Esophagus muscularis mucosa (tissue), 4 donors: ENCODE data around the gene CFAP57. TPM values are rescaled to one million over a fixed set of nuclear protein-coding genes. Genes with fewer than 3 reads are reported as not detected.

Experiments
- DNase-seq: peaks from one replicate; pipeline ENCODE4 v3.0.0-alpha.2; 2017; ENCODE audit errors: extremely low spot score
- H3K27ac ChIP-seq, 4 donors: fragments of 200-600 bp; sonication (generic); replicated peaks in 1 of 4; 1 replicate in 3 of 4; 2 replicates in 1 of 4; pipeline ENCODE4 v1.5.1; 2016 to 2019; ENCODE audit warnings: mild to moderate bottlenecking in 1 of 4
- H3K27me3 ChIP-seq, 4 donors: fragments of 200-600 bp; sonication (generic); one replicate each; pipeline versions ENCODE4 v1.5.1 to v1.6.0; 2016 to 2019
- H3K36me3 ChIP-seq, 4 donors: fragments of 200-600 bp; sonication (generic); one replicate each; pipeline ENCODE4 v1.5.1; 2016 to 2019
- H3K4me1 ChIP-seq, 4 donors: fragments of 200-600 bp; sonication (generic); one replicate each; pipeline ENCODE4 v1.5.1; 2016 to 2019
- H3K4me3 ChIP-seq, 4 donors: fragments of 200-600 bp; sonication (generic); 1 replicate in 2 of 4; 2 replicates in 2 of 4; pipeline ENCODE4 v1.5.1; 2016 to 2019; ENCODE audit warnings: mild to moderate bottlenecking in 4 of 4, moderate library complexity in 1 of 4
- H3K9me3 ChIP-seq, 4 donors: fragments of 200-600 bp; sonication (generic); 1 replicate in 3 of 4; 2 replicates in 1 of 4; pipeline ENCODE4 v1.5.1; 2016 to 2019
- CTCF ChIP-seq, 3 experiments: fragments of 200-600 bp in 2 of 3; fragments of 450-650 bp in 1 of 3; sonication (generic) in 2 of 3; IDR thresholded peaks; one replicate each; pipeline ENCODE4 v1.5.1; 2017 to 2019; ENCODE audit warnings: antibody characterized with exemption in 3 of 3, mild to moderate bottlenecking in 2 of 3, moderate library complexity in 1 of 3
- EP300 ChIP-seq: sonication (generic); formaldehyde crosslinking; IDR thresholded peaks from one replicate; pipeline ENCODE4 v1.6.1; 2017; ENCODE audit warnings: antibody characterized with exemption
- POLR2A ChIP-seq: fragments of 450-650 bp; IDR thresholded peaks from one replicate; pipeline ENCODE4 v1.6.1; 2017; ENCODE audit warnings: antibody characterized with exemption, moderate library complexity, mild to moderate bottlenecking, low read depth
- POLR2AphosphoS5 ChIP-seq, 2 donors: sonication (generic); formaldehyde crosslinking; IDR thresholded peaks; one replicate each; pipeline ENCODE4 v1.6.1; 2017; ENCODE audit warnings: antibody characterized with exemption in 2 of 2
- WGBS: methylation state at CpG from one replicate; pipeline ENCODE4 v1.1.5; 2018; 5-methylcytosine and 5-hydroxymethylcytosine counted together
- intact Hi-C: fragments of 100-400 bp; cut with DNase I; formaldehyde crosslinking; loops from one replicate; pipeline ENCODE4 v1.15.1; 2023
- total RNA-seq, 4 donors: library from RNA; depleted of rRNA; stranded (reverse); fragments of >200 nt; gene quantifications; one replicate each; pipeline versions ENCODE4 v1.1.0 to v1.2.1, GENCODE V29; 2016

The CFAP57 gene
- total RNA-seq, 4 donors from 2014 or later = not detected

DNA sequence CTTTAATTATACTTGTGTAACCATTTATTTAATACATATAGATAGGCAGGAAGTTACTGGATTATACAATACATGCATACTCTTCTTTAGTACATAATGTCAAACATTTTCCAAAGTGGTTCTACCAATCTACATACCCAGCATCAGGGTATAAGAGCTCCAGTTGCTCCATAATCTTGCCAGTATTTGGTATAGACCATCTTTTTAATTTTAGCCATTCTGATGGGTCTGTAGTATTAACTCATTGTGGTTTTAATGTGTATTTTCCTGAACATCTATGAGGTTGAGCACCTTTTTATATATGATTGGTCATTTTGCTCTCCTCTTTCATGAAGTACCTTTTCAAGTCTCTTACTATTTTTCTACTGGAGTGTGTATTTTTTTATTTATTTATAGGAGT is 32.1 kb upstream of the CFAP57 start:
- Histone ChIP-seq H3K4me3 (no peak overlapping the region), H3K27ac (no peak overlapping the region), H3K27me3 (peaks cover 0 to 19% (median under 1%) of the 10 kb centered on the region in 4 donors), H3K4me1 (peaks cover 0 to 5% (median 0%) of the 10 kb centered on the region in 4 donors), H3K36me3 (no peaks in the 10 kb centered on the region), H3K9me3 (peaks cover 0 to 16% (median 9%) of the 10 kb centered on the region in 4 donors)
- TF ChIP-seq POLR2A (no peak), POLR2AphosphoS5 (IDR thresholded peaks at IDR 0.05) (no peak), CTCF (IDR thresholded peaks at IDR 0.05) (no peak), EP300 (no peak)
- DNase-seq = no peak
- intact Hi-C loops = no loop called here

DNA sequence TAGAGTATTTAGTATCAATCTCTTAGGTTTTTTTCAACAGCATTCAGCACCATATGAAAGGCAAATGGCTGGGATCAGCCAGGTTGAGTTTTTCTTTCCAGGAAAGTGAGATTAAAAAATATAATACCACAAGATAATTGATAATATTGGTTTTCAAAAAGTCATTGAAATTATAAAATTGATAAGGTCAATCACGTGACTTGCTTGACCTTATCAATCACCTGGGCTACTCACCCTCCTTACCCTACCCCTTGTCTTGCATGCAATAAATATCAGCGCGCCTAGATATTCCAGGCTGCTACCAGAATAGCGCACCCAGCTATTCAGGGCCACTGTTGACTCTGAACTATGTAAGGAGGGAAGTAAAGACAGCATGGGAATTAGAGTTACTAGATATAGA is 31.5 kb upstream of the CFAP57 start:
- no peak for DNase-seq
- Histone ChIP-seq H3K36me3 (no peaks in the 10 kb centered on the region), H3K4me3 (no peak overlapping the region), H3K9me3 (peaks cover 0 to 16% (median 9%) of the 10 kb centered on the region in 4 donors), H3K4me1 (peaks cover 0 to 5% (median 0%) of the 10 kb centered on the region in 4 donors), H3K27me3 (peaks cover 0 to 25% (median 4%) of the 10 kb centered on the region in 4 donors), H3K27ac (no peak overlapping the region)
- WGBS = 93% methylated on average over 4 of the region's 4 CpGs
- intact Hi-C loops = no loop called here
- TF ChIP-seq EP300 = no peak
- no peak for TF ChIP-seq CTCF (IDR thresholded peaks at IDR 0.05)
- TF ChIP-seq POLR2AphosphoS5 (IDR thresholded peaks at IDR 0.05) = no peak
- TF ChIP-seq POLR2A = no peak

- intact Hi-C loops = no loop called here
- Histone ChIP-seq H3K36me3 (no peaks in the 10 kb centered on the region), H3K4me3 (no peak overlapping the region), H3K27me3 (peaks cover 0 to 34% (median 7%) of the 10 kb centered on the region in 4 donors), H3K9me3 (peaks cover 0 to 16% (median 9%) of the 10 kb centered on the region in 4 donors), H3K4me1 (peaks cover 12 to 14% (median 13%) of the 10 kb centered on the region in 4 donors), H3K27ac (no peak overlapping the region)
- TF ChIP-seq POLR2AphosphoS5 (IDR thresholded peaks at IDR 0.05) (no peak), POLR2A (no peak), CTCF (IDR thresholded peaks at IDR 0.05) (no peak), EP300 (no peak)
- WGBS = 31% methylated on average over 7 of the region's 7 CpGs
- DNase-seq = no peak
Measured at GRCh38 chr1:43143441-43143888, 28.7 kb upstream of the CFAP57 start.

DNA sequence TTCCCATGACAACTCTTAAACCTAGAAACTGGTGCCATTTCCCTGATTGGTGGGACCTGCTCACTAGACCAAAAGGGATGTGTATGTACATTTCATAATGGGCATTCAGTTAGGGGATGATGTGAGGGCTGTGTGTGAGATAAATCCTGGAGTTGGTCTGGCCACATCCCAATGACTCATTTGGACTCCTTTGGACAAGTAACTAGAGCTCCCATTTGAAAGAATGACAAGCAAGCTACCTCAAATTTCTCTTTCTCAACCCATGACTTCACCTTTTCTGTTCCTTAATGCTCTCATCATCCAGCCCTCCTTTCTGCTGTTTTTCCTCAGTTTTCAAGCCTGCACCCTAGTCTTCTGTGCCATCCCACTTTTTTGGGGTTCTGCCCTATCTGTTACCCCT is 27.9 kb upstream of the CFAP57 start:
- Histone ChIP-seq H3K4me3 (no peak overlapping the region), H3K36me3 (no peaks in the 10 kb centered on the region), H3K27ac (no peak overlapping the region), H3K9me3 (peaks cover 0 to 15% (median 9%) of the 10 kb centered on the region in 4 donors), H3K27me3 (peaks cover 0 to 42% (median 8%) of the 10 kb centered on the region in 4 donors), H3K4me1 (peaks cover 12 to 15% (median 14%) of the 10 kb centered on the region in 4 donors)
- intact Hi-C loops = no loop called here
- TF ChIP-seq POLR2AphosphoS5 (IDR thresholded peaks at IDR 0.05) = no peak
- TF ChIP-seq CTCF (IDR thresholded peaks at IDR 0.05) = no peak
- no peak for TF ChIP-seq POLR2A
- no peak for TF ChIP-seq EP300
- DNase-seq = no peak
